A549 (cell line): ENCODE measurements around the gene FGGY. TPM values are rescaled to one million over a fixed set of nuclear protein-coding genes. Genes with fewer than 3 reads are reported as not detected.

Source experiments
- ATAC-seq, 2 experiments: fragments of 200-7000 bp in 1 of 2; fragments of >200 bp in 1 of 2; cut with Nextera tagmentation in 1 of 2; cut with Tn5 transposase in 1 of 2; 3 replicates each; pipeline versions ENCODE4 v1.8.0 to v1.9.1; 2018 to 2020; ENCODE audit warnings: mild to moderate bottlenecking in 1 of 2, moderate library complexity in 1 of 2
- CTCF ChIA-PET: fragments of 300-600 bp; sonication (Branson Sonifier 250); formaldehyde crosslinking; extraction: SDS; loops from one replicate; lab custom pipeline; 2021; ENCODE audit warnings: antibody characterized with exemption, inconsistent platforms; lab: Yijun Ruan, JAX
- POLR2A ChIA-PET: fragments of 350-600 bp; formaldehyde crosslinking; extraction: SDS; loops from one replicate; lab custom pipeline; 2021; ENCODE audit warnings: antibody characterized with exemption, inconsistent platforms; lab: Yijun Ruan, JAX
- DNase-seq, 2 experiments: peaks; one replicate each; pipeline versions ENCODE4 v3.0.0 to v3.0.0-alpha.2; 2011 to 2016; ENCODE audit warnings: low read depth in 1 of 2, low spot score in 1 of 2
- FAIRE-seq: peaks from 2 replicates; lab custom pipeline; 2011; peaks lifted over from hg19 to GRCh38; lab: Jason Lieb, UNC
- H3K27ac ChIP-seq, 2 experiments: fragments of >200 bp; sonication (Bioruptor Twin); formaldehyde crosslinking; 3 replicates each; pipeline ENCODE4 v1.5.1; 2016 to 2017
- H3K4me1 ChIP-seq: fragments of >200 bp; sonication (Bioruptor Twin); formaldehyde crosslinking; 3 replicates; pipeline ENCODE4 v1.6.1; 2016
- H3K4me2 ChIP-seq: fragments of >200 bp; sonication (Bioruptor Twin); formaldehyde crosslinking; 3 replicates; pipeline ENCODE4 v1.6.1; 2016
- H3K4me3 ChIP-seq: fragments of >200 bp; sonication (Bioruptor Twin); formaldehyde crosslinking; 3 replicates; pipeline ENCODE4 v1.5.1; 2016
- H3K9me3 ChIP-seq: fragments of >200 bp; sonication (Bioruptor Twin); formaldehyde crosslinking; 3 replicates; pipeline ENCODE4 v1.6.1; 2016
- ATOH8 ChIP-seq: fragments of 250-450 bp; sonication (Bioruptor Pico); IDR thresholded peaks from 2 replicates; pipeline ENCODE4 v1.5.0; 2020; ENCODE audit warnings: low read depth, mild to moderate bottlenecking, moderate library complexity
- BCL3 ChIP-seq: fragments of >200 bp; sonication (Bioruptor Twin); formaldehyde crosslinking; IDR thresholded peaks from 3 replicates; pipeline ENCODE4 v1.6.1; 2016
- CEBPB ChIP-seq, 2 experiments: fragments of >200 bp in 1 of 2; sonication (Bioruptor Twin) in 1 of 2; formaldehyde crosslinking in 1 of 2; IDR thresholded peaks; 2 replicates each; pipeline ENCODE4 v1.6.1; 2012 to 2016
- CHD4 ChIP-seq: fragments of 200-600 bp; sonication (generic); IDR thresholded peaks from 2 replicates; pipeline ENCODE4 v1.6.1; 2016; ENCODE audit warnings: antibody characterized with exemption, mild to moderate bottlenecking, borderline replicate concordance
- E2F6 ChIP-seq: IDR thresholded peaks from 2 replicates; pipeline ENCODE4 v1.6.1; 2012; ENCODE audit warnings: low read depth, borderline replicate concordance
- EHF ChIP-seq: fragments of 250-450 bp; sonication (Bioruptor Pico); IDR thresholded peaks from 2 replicates; pipeline ENCODE4 v1.5.0; 2020; ENCODE audit warnings: mild to moderate bottlenecking
- EHMT2 ChIP-seq: fragments of 200-600 bp; sonication (generic); IDR thresholded peaks from 2 replicates; pipeline ENCODE4 v1.6.1; 2016; ENCODE audit warnings: antibody characterized with exemption, low read depth, mild to moderate bottlenecking, moderate library complexity
- EP300 ChIP-seq, 2 experiments: fragments of >200 bp; sonication (Bioruptor Twin); formaldehyde crosslinking; IDR thresholded peaks; 2 replicates in 1 of 2; 3 replicates in 1 of 2; pipeline ENCODE4 v1.6.1; 2016 to 2017
- FOXS1 ChIP-seq: fragments of 250-450 bp; sonication (Bioruptor Pico); IDR thresholded peaks from 2 replicates; pipeline ENCODE4 v1.5.0; 2020; ENCODE audit warnings: mild to moderate bottlenecking, moderate library complexity
- HES2 ChIP-seq: fragments of >200 bp; sonication (Bioruptor Twin); formaldehyde crosslinking; IDR thresholded peaks from 2 replicates; pipeline ENCODE4 v1.6.1; 2016
- HOXB13 ChIP-seq: fragments of 250-450 bp; sonication (Bioruptor Pico); IDR thresholded peaks from 2 replicates; pipeline ENCODE4 v1.5.0; 2020; ENCODE audit warnings: low read depth, mild to moderate bottlenecking, moderate library complexity
- KDM1A ChIP-seq: fragments of 200-600 bp; sonication (generic); IDR thresholded peaks from 2 replicates; pipeline ENCODE4 v1.6.1; 2016; ENCODE audit warnings: low read depth, mild to moderate bottlenecking
- MAX ChIP-seq: IDR thresholded peaks from 2 replicates; pipeline ENCODE4 v1.6.1; 2012
- MAZ ChIP-seq: fragments of 150-350 bp; IDR thresholded peaks from 2 replicates; pipeline ENCODE4 v1.6.1; 2014; ENCODE audit warnings: antibody characterized with exemption, low read depth, low read length, borderline replicate concordance
- MYC ChIP-seq: IDR thresholded peaks from 2 replicates; pipeline ENCODE4 v1.6.1; 2012; ENCODE audit warnings: mild to moderate bottlenecking, inconsistent platforms, low read length, improper control_type of control experiment, borderline replicate concordance
- NR3C1 ChIP-seq: fragments of >200 bp; sonication (Bioruptor Twin); formaldehyde crosslinking; IDR thresholded peaks from 3 replicates; pipeline ENCODE4 v1.6.1; 2017
- PBX3 ChIP-seq: IDR thresholded peaks from 2 replicates; pipeline ENCODE4 v1.6.1; 2012
- POLR2AphosphoS2 ChIP-seq: conservative IDR thresholded peaks from 2 replicates; pipeline ENCODE4 v1.6.1; 2012; ENCODE audit warnings: low read length, improper control_type of control experiment, inconsistent platforms
- REST ChIP-seq: fragments of 200-600 bp; sonication (generic); IDR thresholded peaks from 2 replicates; pipeline ENCODE4 v1.6.1; 2016; ENCODE audit warnings: antibody characterized with exemption, mild to moderate bottlenecking, moderate library complexity
- RFX5 ChIP-seq: fragments of 450-650 bp; IDR thresholded peaks from 2 replicates; pipeline ENCODE4 v1.7.1; 2014; ENCODE audit warnings: antibody characterized with exemption, mild to moderate bottlenecking, moderate library complexity
- SREBF2 ChIP-seq: fragments of 450-650 bp; IDR thresholded peaks from 2 replicates; pipeline ENCODE4 v1.6.1; 2014; ENCODE audit warnings: mild to moderate bottlenecking, moderate library complexity
- TP53 ChIP-seq: fragments of 250-450 bp; sonication (Bioruptor Pico); IDR thresholded peaks from 2 replicates; pipeline ENCODE4 v1.5.0; 2021; ENCODE audit warnings: mild to moderate bottlenecking, moderate library complexity
- WGBS: methylation state at CpG from one replicate; pipeline ENCODE4 v1.1.6; 2017; ENCODE audit errors: missing lambda C conversion rate; 5-methylcytosine and 5-hydroxymethylcytosine counted together
- polyA plus RNA-seq, 4 experiments: library from polyadenylated mRNA; depleted of rRNA in 3 of 4; stranded (reverse); fragments of >200 nt; fragmentation: RNase III in 1 of 4; extraction: RNeasy Plus Mini Kit Qiagen cat#74134 plus additional on column Dnase treatment in 1 of 4; gene quantifications; 2 replicates in 3 of 4; 3 replicates in 1 of 4; pipeline ENCODE4 v1.2.3, GENCODE V29; 2011 to 2017

Gene FGGY
- polyA plus RNA-seq, 2 of the 4 experiments (the other 2 are of a cell fraction), result 2.9 to 4.8 TPM

- no peak for TF ChIP-seq BCL3
- no peak for TF ChIP-seq NR3C1
- no peak for TF ChIP-seq SREBF2
- TF ChIP-seq E2F6, result no peak
- TF ChIP-seq FOXS1 (CRISPR knock-in tag), result no peak
- no peak for TF ChIP-seq CEBPB (IDR thresholded peaks at IDR 0.05)
- H3K9me3 ChIP-seq, result no peaks in the 10 kb centered on the region
- ATAC-seq, result no peak
- no peak for FAIRE-seq
- 89% methylated on average over 3 of the region's 3 CpGs for WGBS
- no peak for DNase-seq
- no peak overlapping the region for H3K4me2 ChIP-seq
- ChIA-PET CTCF (no interaction called here), POLR2A (no interaction called here)
- no peaks in the 10 kb centered on the region for H3K4me1 ChIP-seq
- H3K4me3 ChIP-seq, result no peak overlapping the region
- H3K27ac ChIP-seq, result no peak overlapping the region
These were observed 176.9 kb downstream of the FGGY start for GRCh38 chr1:59473831-59474230.

GRCh38 chr1:59474496-59474895 lies 177.6 kb downstream of the FGGY start:
- H3K9me3 ChIP-seq, result no peaks in the 10 kb centered on the region
- ATAC-seq (no peak), DNase-seq (no peak), FAIRE-seq (no peak)
- H3K4me2 ChIP-seq, result no peak overlapping the region
- WGBS, result 34% methylated on average over 2 of the region's 2 CpGs
- no peak overlapping the region for H3K27ac ChIP-seq
- no peak for TF ChIP-seq MAZ
- no peak for TF ChIP-seq TP53
- no peak for TF ChIP-seq MYC
- TF ChIP-seq HES2, result no peak
- no peak for TF ChIP-seq CHD4
- no peak for TF ChIP-seq POLR2AphosphoS2
- no peak for TF ChIP-seq KDM1A
- no peak for TF ChIP-seq RFX5
- no peak for TF ChIP-seq EHF
- no peak for TF ChIP-seq NR3C1
- no peak for TF ChIP-seq HOXB13 (CRISPR knock-in tag)
- TF ChIP-seq SREBF2, result no peak
- ChIA-PET POLR2A (no interaction called here), CTCF (no interaction called here)
- H3K4me3 ChIP-seq, result no peak overlapping the region
- no peaks in the 10 kb centered on the region for H3K4me1 ChIP-seq

- no peak for ATAC-seq
- H3K27ac ChIP-seq, result no peak overlapping the region
- 83% methylated on average over 4 of the region's 4 CpGs for WGBS
- CTCF ChIA-PET, result no interaction called here
- POLR2A ChIA-PET, result no interaction called here
- TF ChIP-seq EHMT2, result no peak
- no peak for TF ChIP-seq HES2
- TF ChIP-seq E2F6, result no peak
- TF ChIP-seq MAX, result no peak
- TF ChIP-seq CHD4, result no peak
- TF ChIP-seq ATOH8 (CRISPR knock-in tag), result no peak
- TF ChIP-seq REST, result no peak
- no peak for TF ChIP-seq PBX3
- TF ChIP-seq EP300 (IDR thresholded peaks at IDR 0.05), result no peak
- no peak for TF ChIP-seq POLR2AphosphoS2
- no peak for DNase-seq
- FAIRE-seq, result no peak
- H3K9me3 ChIP-seq, result no peaks in the 10 kb centered on the region
- H3K4me3 ChIP-seq, result no peak overlapping the region
- no peak overlapping the region for H3K4me2 ChIP-seq
- H3K4me1 ChIP-seq, result no peaks in the 10 kb centered on the region
These were observed 178.8 kb downstream of the FGGY start for GRCh38 chr1:59475737-59476136.
